ENCODE data around the gene RASA1.
"Not testable (repeated sequence)": the region's sequence is repeated elsewhere in the genome, so short reads cannot be mapped to it uniquely, and the experiment has no call there.

The RASA1 gene

DNA sequence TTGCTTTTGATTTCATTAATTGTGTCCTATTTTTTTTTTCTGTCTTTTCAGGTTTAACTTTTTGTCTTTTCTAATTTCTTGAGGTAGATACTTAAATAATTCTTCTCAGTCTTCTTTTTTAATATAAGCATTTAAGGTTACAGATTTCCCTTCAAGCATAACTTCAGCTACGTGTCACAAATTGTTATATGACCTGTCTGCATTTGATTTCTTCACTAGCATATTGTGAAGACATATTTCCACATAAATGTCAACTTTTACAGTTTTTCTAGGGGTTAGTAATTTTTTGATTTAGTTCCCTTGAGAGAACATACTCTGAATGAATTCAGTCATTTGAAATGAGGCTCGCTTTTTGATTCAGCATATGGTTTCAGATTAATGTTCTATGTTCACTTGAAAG is 35.6 kb downstream of the RASA1 start:
- DNase-seq (ENCODE audit: low read depth) = no peak
- H3K4me3 ChIP-seq (ENCODE audit: low read depth, low read length) = no peak overlapping the region
- TF ChIP-seq, protein P1, sequence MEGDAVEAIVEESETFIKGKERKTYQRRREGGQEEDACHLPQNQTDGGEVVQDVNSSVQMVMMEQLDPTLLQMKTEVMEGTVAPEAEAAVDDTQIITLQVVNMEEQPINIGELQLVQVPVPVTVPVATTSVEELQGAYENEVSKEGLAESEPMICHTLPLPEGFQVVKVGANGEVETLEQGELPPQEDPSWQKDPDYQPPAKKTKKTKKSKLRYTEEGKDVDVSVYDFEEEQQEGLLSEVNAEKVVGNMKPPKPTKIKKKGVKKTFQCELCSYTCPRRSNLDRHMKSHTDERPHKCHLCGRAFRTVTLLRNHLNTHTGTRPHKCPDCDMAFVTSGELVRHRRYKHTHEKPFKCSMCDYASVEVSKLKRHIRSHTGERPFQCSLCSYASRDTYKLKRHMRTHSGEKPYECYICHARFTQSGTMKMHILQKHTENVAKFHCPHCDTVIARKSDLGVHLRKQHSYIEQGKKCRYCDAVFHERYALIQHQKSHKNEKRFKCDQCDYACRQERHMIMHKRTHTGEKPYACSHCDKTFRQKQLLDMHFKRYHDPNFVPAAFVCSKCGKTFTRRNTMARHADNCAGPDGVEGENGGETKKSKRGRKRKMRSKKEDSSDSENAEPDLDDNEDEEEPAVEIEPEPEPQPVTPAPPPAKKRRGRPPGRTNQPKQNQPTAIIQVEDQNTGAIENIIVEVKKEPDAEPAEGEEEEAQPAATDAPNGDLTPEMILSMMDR (conservative IDR thresholded peaks at IDR 0.05; ENCODE audit: low read depth, low read length) = no peak

GRCh38 chr5:87306090-87306489 is 38.4 kb downstream of the RASA1 start:
- not testable (repeated sequence) for DNase-seq (ENCODE audit: low read depth); H3K4me3 ChIP-seq (ENCODE audit: low read depth, low read length)

DNA sequence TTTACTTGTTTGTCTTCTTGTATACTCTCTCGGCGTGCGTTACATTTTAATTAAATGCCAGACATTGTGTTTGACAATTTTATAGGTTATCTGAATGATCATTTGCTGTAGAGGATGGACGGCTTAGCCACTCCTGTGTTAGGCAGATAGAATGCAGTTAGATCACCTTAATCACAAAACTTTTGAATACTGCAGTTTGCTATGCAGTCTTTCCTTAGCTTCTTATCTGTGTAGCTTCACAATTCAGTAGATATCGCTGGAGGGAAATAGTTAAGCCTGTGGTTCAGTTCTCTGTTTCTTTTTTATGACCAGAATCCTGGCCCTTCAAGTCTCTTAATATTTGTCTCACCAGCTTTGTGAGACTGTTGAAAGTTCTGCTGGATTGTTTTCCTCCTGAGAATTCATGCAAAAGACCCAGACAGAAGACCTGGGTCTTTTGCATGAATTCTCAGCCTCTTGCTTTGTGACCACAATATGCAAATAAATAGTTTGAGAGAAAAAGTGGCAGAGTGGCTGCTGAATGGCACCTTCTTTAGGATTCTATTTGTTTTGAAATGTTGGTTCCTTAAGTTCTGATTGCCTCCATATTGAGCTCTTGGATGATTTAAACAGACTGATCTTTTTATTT is 40.2 kb downstream of the RASA1 start:
- no peak overlapping the region for H3K4me3 ChIP-seq (ENCODE audit: low read depth, low read length)
- no peak for DNase-seq (ENCODE audit: low read depth)
- TF ChIP-seq, protein P1 (conservative IDR thresholded peaks at IDR 0.05; ENCODE audit: low read depth, low read length) = no peak

DNA sequence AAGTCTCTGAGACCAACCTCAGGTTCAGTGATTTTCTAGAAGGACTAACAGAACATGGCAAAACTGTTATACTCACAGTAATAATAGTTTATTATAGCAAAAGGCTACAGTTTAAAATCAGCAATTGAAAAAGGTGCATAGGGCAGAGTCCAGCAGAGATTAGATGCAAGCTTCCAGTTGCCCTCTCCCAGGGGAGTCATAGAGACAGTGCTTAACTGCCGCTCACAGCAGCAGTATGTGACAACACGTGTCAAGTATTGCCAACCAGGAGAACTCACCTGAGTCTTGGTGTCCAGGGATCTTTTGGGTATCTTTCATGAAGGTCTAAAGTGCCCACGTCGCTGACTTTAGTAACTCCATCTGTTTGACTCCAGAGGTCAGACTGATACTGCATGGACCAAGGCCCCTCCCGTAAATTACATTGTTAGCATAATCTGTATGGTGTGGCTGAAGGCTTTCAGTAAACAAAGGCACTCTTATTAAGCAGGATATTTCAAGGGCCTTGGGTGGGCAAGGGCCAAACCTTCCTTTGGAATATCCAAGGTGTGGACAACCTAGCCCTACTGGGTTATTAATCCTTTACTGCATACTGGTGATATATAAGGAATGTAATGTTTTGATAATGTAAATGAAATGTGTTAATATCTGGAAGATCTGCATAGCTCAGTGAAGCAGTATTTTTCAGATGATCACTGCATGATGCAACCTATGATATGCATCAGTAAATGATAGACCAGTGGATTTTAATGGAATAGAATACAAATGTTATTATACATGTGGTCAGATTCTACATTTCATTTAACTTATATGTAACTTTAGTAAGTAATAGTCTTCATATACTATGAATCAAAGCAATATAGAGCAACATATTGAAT is 44.0 kb downstream of the RASA1 start:
- DNase-seq (ENCODE audit: low read depth) = no peak
- no peak overlapping the region for H3K4me3 ChIP-seq (ENCODE audit: low read depth, low read length)
- TF ChIP-seq, protein P1 (conservative IDR thresholded peaks at IDR 0.05; ENCODE audit: low read depth, low read length) = no peak

- TF ChIP-seq, protein P1 (conservative IDR thresholded peaks at IDR 0.05; ENCODE audit: low read depth, low read length) = no peak
- H3K4me3 ChIP-seq (ENCODE audit: low read depth, low read length) = no peak overlapping the region
- DNase-seq (ENCODE audit: low read depth) = no peak
Observed at GRCh38 chr5:87313216-87313615, 45.5 kb downstream of the RASA1 start.

DNA sequence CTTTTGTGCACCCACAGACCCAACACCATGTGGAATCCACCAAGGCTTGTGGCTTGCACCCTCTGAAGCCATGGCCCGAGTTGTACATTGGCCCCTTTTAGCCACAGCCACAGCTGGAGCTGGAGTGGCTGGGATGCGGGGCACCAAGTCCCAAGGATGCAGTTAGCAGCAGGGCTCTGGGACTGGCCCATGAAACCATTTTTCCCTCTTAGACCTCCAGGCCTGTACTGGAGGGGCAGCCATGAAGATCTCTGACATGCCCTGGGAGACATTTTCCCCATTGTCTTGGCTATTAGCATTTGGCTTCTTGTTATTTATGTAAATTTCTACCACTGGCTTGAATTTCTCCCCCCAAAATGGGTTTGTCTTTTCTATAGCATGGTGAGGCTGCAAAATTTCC is 51.8 kb downstream of the RASA1 start:
- TF ChIP-seq, protein P1 (conservative IDR thresholded peaks at IDR 0.05; ENCODE audit: low read depth, low read length) = no peak
- H3K4me3 ChIP-seq (ENCODE audit: low read depth, low read length) = no peak overlapping the region
- no peak for DNase-seq (ENCODE audit: low read depth)

GRCh38 chr5:87321605-87322004 is 53.9 kb downstream of the RASA1 start:
- no peak overlapping the region for H3K4me3 ChIP-seq (ENCODE audit: low read depth, low read length)
- no peak for DNase-seq (ENCODE audit: low read depth)
- TF ChIP-seq, protein P1 (conservative IDR thresholded peaks at IDR 0.05; ENCODE audit: low read depth, low read length) = no peak

All from choroid plexus epithelial cell (primary cell).